ENCODE data around the gene AP1G1.

The AP1G1 gene

GRCh38 chr16:71748226-71748625 is 60.4 kb downstream of the AP1G1 start:
- no peak for DNase-seq

- DNase-seq = no peak
Observed at GRCh38 chr16:71746442-71747046, 62.1 kb downstream of the AP1G1 start.

GRCh38 chr16:71738855-71739254 is 69.8 kb downstream of the AP1G1 start:
- DNase-seq = no peak

- no peak for DNase-seq
Observed at GRCh38 chr16:71737501-71737900, 71.1 kb downstream of the AP1G1 start.

- no peak for DNase-seq
Observed at GRCh38 chr16:71734511-71734910, 74.1 kb downstream of the AP1G1 start.

GRCh38 chr16:71732587-71732986 is 76.0 kb downstream of the AP1G1 start:
- DNase-seq = no peak

- no peak for DNase-seq
Observed at GRCh38 chr16:71727551-71728324, 80.9 kb downstream of the AP1G1 start.

GRCh38 chr16:71726476-71727315 is 81.9 kb downstream of the AP1G1 start:
- no peak for DNase-seq

- DNase-seq = no peak
Observed at GRCh38 chr16:71724320-71724751, 84.3 kb downstream of the AP1G1 start, which contains the start of gene PHLPP2. PHLPP2 (minus strand) TSS chr16:71724701; CDS start chr16:71714795, 9,906 bp downstream.

- no peak for DNase-seq
Observed at GRCh38 chr16:71723537-71724319, 84.9 kb downstream of the AP1G1 start.

- DNase-seq = no peak
Observed at GRCh38 chr16:71722801-71723536, 85.7 kb downstream of the AP1G1 start.

GRCh38 chr16:71721066-71721740 is 87.4 kb downstream of the AP1G1 start:
- DNase-seq = no peak

GRCh38 chr16:71712501-71712900 is 96.1 kb downstream of the AP1G1 start:
- DNase-seq = no peak

- DNase-seq = no peak
Observed at GRCh38 chr16:71711789-71712188, 96.8 kb downstream of the AP1G1 start.

- peak; percentile 13 for DNase-seq
Observed at GRCh38 chr16:71709229-71709781, 99.3 kb downstream of the AP1G1 start.

GRCh38 chr16:71708696-71709095 is 99.9 kb downstream of the AP1G1 start:
- DNase-seq = no peak

- DNase-seq = no peak
Observed at GRCh38 chr16:71707199-71707598, 101.4 kb downstream of the AP1G1 start.

GRCh38 chr16:71706046-71706445 is 102.6 kb downstream of the AP1G1 start:
- no peak for DNase-seq

- no peak for DNase-seq
Observed at GRCh38 chr16:71703333-71703732, 105.3 kb downstream of the AP1G1 start.

- no peak for DNase-seq
Observed at GRCh38 chr16:71700831-71701230, 107.8 kb downstream of the AP1G1 start.

- no peak for DNase-seq
Observed at GRCh38 chr16:71698491-71698890, 110.1 kb downstream of the AP1G1 start.
